ENCODE measurements around the gene ART4. TPM values are rescaled to one million over a fixed set of nuclear protein-coding genes. Genes with fewer than 3 reads are reported as not detected.

The ART4 gene
- total RNA-seq, 2 donors from 2014 or later, result 0.20 to 0.21 TPM

- intact Hi-C loops (cut with DNase I, micrococcal nuclease), result no loop called here
- DNase-seq (no peak), ATAC-seq (no peak)
Measured at GRCh38 chr12:14854586-14855183, 11.4 kb upstream of the ART4 start.

GRCh38 chr12:14853961-14854360 is 10.6 kb upstream of the ART4 start:
- DNase-seq (no peak), ATAC-seq (no peak)
- intact Hi-C loops (cut with DNase I, micrococcal nuclease), result loop anchor here in 1 of 2 donors (2.0 kb wide), 1 partner anchor 413 kb away; no protein-coding TSS in a partner anchor

DNA sequence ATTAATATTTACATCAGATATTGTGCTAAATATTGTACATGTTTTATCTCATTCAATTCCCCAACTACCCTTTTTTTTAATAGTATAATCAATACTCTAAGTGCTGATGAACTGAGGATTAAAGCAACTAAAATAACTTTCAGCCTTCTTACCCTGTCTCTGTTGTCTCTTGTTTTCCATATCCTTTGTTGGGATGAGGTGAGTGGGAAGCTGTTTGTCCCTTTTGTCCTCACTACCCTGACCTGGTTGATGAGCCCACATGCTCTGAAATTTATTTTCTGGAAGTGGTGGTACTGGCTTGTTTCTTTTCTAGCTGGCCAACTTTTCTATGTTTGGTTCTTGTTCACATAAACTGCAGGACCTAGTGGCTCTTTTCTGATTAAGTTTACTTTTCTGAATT is 9.6 kb upstream of the ART4 start:
- intact Hi-C loops (cut with DNase I, micrococcal nuclease), result loop anchor here in 1 of 2 donors (2.0 kb wide), 1 partner anchor 414 kb away; no protein-coding TSS in a partner anchor
- ATAC-seq (no peak), DNase-seq (no peak)

DNA sequence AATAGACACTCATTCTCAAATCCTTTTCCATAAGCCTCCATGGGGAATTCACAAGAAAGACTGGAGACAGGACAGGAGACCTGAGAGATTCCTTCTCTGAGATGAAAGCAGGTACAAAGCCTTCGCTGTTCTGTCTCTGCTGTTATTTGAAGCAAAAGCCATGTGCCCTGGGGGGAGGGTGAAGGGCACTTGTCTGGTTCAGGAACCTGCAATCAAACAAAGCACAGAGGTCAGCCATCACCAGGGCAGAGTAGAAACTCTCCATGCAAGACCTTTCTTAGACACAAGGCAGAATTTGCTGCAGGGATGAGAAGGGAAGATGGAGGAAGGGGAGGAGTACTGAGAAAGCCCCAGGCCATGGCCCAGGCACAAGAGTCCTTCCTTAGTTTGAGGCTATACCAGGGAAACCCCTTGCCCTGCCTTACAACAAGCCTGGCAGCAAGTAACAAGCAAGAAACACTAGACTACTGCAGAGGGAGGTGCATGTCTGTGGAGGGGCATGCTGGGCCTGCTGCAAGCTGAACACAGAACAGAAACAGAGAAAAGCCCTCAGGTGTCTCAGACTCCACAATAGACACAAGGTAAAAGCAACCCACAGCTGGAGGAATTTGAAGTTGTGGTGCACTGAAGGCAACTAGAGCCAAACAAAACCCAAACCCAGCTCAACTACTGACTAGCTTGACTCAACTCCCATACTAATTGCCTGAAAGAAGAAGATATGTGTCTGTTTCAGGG is 7.8 kb upstream of the ART4 start:
- no peak for ATAC-seq
- DNase-seq, result no peak
- intact Hi-C loops (cut with DNase I, micrococcal nuclease), result no loop called here

GRCh38 chr12:14849661-14850060 is 6.3 kb upstream of the ART4 start:
- DNase-seq, result no peak
- no peak for ATAC-seq
- intact Hi-C loops (cut with DNase I, micrococcal nuclease), result loop anchor here in 1 of 2 donors (10.0 kb wide), 1 partner anchor 145 kb away; no protein-coding TSS in a partner anchor

GRCh38 chr12:14846876-14847580 is 3.7 kb upstream of the ART4 start:
- ATAC-seq (no peak), DNase-seq (no peak)
- intact Hi-C loops (cut with DNase I, micrococcal nuclease), result loop anchor here (2.0 to 10.0 kb wide), 2 partner anchors 148 kb away; no protein-coding TSS in a partner anchor

DNA sequence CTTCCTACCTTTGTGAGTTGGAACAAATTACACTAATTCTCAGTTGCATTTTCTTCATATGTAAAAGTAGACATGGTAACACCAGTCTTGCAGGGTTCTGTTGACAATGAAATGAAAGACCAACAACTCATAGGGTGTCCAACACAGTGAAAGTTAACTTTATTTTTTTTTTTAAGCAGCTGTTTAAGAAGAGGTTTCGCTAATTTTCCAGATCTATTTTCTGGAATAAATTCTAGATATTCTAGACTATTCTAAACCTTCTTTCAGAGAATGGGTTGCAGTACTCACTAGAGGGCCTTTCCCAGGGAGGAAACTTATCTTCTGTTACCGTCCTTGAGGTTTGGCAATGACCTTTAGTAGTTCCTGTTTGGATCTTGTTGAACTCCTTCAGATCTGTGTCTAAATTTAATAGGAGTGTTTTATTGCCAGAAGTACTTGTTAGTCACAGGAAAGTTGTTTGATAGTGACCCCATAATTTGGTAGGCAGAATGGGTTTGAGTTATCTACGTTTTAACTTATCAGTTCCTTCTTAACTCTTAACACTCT is 2.8 kb upstream of the ART4 start:
- DNase-seq, result no peak
- peak; percentile 53 for ATAC-seq
- intact Hi-C loops (cut with DNase I, micrococcal nuclease), result loop anchor here (2.0 to 10.0 kb wide), 2 partner anchors 149 kb away; no protein-coding TSS in a partner anchor

DNA sequence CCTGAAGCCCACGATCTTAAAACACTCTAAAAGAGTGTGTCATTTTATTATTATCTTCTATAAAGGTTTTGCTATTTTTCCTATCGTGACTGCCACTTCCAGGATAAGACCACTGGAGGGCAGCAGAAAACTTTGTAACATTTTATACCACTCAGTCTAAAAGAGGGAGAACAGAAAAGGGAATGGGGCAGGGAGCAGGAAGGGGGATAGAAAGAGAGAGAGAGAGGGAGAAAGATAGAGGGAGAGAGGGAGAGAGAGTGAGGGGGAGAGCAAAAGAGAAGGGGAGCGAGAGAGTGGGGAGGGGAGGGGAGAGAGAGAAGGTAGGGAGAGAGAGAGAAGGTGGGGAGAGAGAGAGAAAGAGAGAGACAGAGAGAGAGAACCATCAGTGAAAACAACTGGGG is 2.0 kb upstream of the ART4 start:
- intact Hi-C loops (cut with DNase I, micrococcal nuclease), result loop anchor here in 1 of 2 donors (10.0 kb wide), 1 partner anchor 149 kb away; no protein-coding TSS in a partner anchor
- DNase-seq (peak in 1 of 2 donors; percentile 35), ATAC-seq (peak; percentile 72)

DNA sequence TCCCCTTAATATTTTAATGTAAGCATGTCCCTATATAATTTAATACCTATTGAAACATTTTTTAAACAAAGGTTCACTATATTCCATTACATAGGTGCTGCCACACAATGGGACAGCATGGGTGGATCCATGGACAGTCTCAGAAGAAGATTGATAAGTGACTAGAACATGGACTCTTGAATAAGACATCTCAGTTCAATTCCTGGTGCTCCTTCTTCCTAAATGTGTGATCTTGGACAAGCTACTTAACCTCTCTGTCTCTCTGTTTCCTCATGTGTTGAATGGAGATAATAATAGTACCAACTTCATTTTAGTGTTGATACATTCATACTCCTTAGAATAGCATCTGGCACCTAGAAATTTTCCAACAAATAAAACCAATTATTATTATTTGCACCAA is 1.1 kb upstream of the ART4 start:
- ATAC-seq (no peak), DNase-seq (no peak)
- intact Hi-C loops (cut with DNase I, micrococcal nuclease), result loop anchor here in 1 of 2 donors (10.0 kb wide), 1 partner anchor 150 kb away; no protein-coding TSS in a partner anchor

DNA sequence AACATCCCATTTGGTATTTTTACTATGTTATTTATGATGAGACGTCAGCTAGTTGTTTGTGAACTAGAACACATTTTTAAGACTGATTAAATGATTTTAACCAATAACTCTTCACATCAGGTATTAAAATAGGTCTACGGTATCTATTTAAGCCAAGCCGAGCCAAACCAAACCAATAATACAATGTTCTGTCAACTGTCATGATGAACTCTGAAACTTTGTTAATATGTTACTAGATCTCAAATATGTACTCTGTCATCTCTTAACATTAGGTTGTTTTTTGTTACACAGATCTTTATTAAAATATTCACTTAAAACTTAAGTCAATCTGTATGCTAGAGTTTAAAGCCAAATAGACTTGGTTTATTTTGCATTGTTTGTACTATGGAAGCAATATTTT is 1.0 kb downstream of the ART4 start:
- ATAC-seq (peak; percentile 65), DNase-seq (no peak)
- intact Hi-C loops (cut with DNase I, micrococcal nuclease), result loop anchor here in 1 of 2 donors (10.0 kb wide), 1 partner anchor 152 kb away; no protein-coding TSS in a partner anchor

- DNase-seq (no peak), ATAC-seq (peak; percentile 8)
- intact Hi-C loops (cut with DNase I, micrococcal nuclease), result loop anchor here in 1 of 2 donors (10.0 kb wide), 1 partner anchor 153 kb away; no protein-coding TSS in a partner anchor
Measured at GRCh38 chr12:14841761-14842160, 1.6 kb downstream of the ART4 start.

DNA sequence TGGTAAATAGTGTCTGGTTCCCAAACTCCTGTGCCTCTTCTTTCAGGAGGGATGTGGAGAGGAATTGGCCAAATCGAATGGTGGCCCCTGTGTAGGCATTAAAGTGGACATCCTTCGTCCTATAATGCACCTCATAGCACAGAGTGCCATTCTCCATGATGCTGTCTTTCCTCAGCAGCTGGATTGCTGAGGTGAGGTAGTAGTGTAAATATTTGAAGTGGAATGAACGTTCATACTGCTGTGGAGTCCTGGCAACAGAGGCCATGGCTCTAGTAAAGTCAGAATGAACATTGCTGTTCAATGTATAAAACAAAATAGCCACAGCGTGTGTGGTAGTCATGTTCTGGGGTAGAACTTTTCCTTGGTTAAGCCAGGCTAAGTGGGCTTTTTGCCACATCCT is 2.7 kb downstream of the ART4 start:
- intact Hi-C loops (cut with DNase I, micrococcal nuclease), result loop anchor here in 1 of 2 donors (10.0 kb wide), 1 partner anchor 154 kb away; no protein-coding TSS in a partner anchor
- DNase-seq, result no peak

GRCh38 chr12:14839262-14839661 is 4.1 kb downstream of the ART4 start:
- DNase-seq, result no peak
- intact Hi-C loops (cut with DNase I, micrococcal nuclease), result no loop called here
- ATAC-seq, result no peak

More for the DNA sequence above, 2.7 kb downstream of the ART4 start:
- ATAC-seq, result peak; percentile 81

- intact Hi-C loops (cut with DNase I, micrococcal nuclease), result no loop called here
- no peak for DNase-seq
- ATAC-seq, result no peak
Measured at GRCh38 chr12:14836336-14837210, 6.8 kb downstream of the ART4 start.

DNA sequence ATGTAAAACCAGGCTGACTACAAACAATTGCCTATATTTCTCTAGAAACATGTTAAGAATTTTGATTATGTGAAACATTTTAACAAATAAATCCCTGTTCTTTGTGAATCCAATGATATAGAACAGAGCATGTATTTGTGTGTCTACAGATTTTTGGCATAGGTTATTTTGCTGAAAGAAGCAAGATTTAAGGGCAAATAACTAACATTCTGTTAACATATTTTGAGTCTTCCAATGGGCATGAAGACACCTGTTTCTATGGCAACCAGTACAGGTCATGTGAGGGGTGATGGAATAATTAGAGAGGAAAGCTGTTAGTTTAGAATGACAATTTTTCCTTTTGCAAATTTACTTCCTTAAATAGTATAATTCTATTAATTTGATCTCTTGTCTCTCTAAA is 8.8 kb downstream of the ART4 start:
- ATAC-seq (no peak), DNase-seq (no peak)
- intact Hi-C loops (cut with DNase I, micrococcal nuclease), result no loop called here

DNA sequence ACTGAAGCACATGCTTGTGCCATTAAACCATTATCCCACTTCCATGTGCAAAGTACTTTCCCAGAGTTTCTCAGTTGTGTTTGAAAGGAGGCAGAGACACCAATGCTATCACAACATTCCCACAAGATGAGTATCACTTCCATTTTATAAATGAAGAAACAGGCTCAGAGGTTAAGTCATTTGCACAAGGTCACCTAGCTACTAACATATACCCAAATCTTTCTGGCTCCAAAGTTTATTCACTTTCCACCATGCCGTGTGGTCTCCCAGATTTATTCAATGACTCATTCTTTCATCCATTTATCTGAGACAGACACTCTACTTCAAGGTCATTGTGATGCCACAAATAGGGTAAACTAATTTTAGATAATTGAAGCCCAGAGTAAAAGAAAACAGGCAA is 9.4 kb downstream of the ART4 start:
- ATAC-seq (no peak), DNase-seq (no peak)
- intact Hi-C loops (cut with DNase I, micrococcal nuclease), result no loop called here

GRCh38 chr12:14833336-14833735 is 10.0 kb downstream of the ART4 start:
- intact Hi-C loops (cut with DNase I, micrococcal nuclease), result no loop called here
- DNase-seq (no peak), ATAC-seq (no peak)

- intact Hi-C loops (cut with DNase I, micrococcal nuclease), result no loop called here
- ATAC-seq (no peak), DNase-seq (no peak)
Measured at GRCh38 chr12:14828892-14829291, 14.4 kb downstream of the ART4 start.

All from left colon (tissue), 2 donors.